MCF 10A (cell line): ENCODE results near the gene PIP4K2C. TPM values are rescaled to one million over a fixed set of nuclear protein-coding genes. Genes with fewer than 3 reads are reported as not detected.

Experiments used
- BruUV-seq: library from RNA; stranded (reverse); fragments of 400-500 nt; replicated peaks from 2 replicates; lab custom pipeline; 2021; lab: Mats Ljungman, UMichigan
- CTCF ChIA-PET: fragments of 300-600 bp; sonication (Branson Sonifier 250); formaldehyde crosslinking; extraction: SDS; loops from one replicate; lab custom pipeline; 2021; ENCODE audit warnings: antibody characterized with exemption, inconsistent platforms; lab: Yijun Ruan, JAX
- POLR2A ChIA-PET: fragments of 300-600, 350-650 bp; sonication (Branson Sonifier 250); formaldehyde crosslinking; extraction: SDS; loops from one replicate; lab custom pipeline; 2020; ENCODE audit warnings: antibody characterized with exemption, inconsistent platforms; lab: Yijun Ruan, JAX
- DNase-seq: peaks from one replicate; pipeline ENCODE4 v3.0.0-alpha.2; 2018; ENCODE audit not compliant: unreplicated experiment
- H3K27ac Mint-ChIP-seq: one replicate; pipeline ENCODE4 v1.8.0; 2022; ENCODE audit warnings: mild to moderate bottlenecking, low read depth, mixed read lengths; ENCODE audit not compliant: unreplicated experiment
- H3K27me3 Mint-ChIP-seq: one replicate; pipeline ENCODE4 v1.8.0; 2022; ENCODE audit warnings: mixed read lengths; ENCODE audit not compliant: insufficient read depth, unreplicated experiment
- H3K36me3 Mint-ChIP-seq: one replicate; pipeline ENCODE4 v1.8.0; 2022; ENCODE audit warnings: mild to moderate bottlenecking, moderate library complexity, mixed read lengths; ENCODE audit not compliant: insufficient read depth, unreplicated experiment
- H3K4me1 Mint-ChIP-seq: one replicate; pipeline ENCODE4 v1.8.0; 2022; ENCODE audit warnings: mixed read lengths; ENCODE audit not compliant: insufficient read depth, unreplicated experiment
- H3K4me3 Mint-ChIP-seq: one replicate; pipeline ENCODE4 v1.8.0; 2022; ENCODE audit warnings: mild to moderate bottlenecking, moderate library complexity, mixed read lengths; ENCODE audit not compliant: unreplicated experiment
- H3K9me3 Mint-ChIP-seq: one replicate; pipeline ENCODE4 v1.8.0; 2022; ENCODE audit warnings: mixed read lengths; ENCODE audit not compliant: unreplicated experiment
- CTCF ChIP-seq: fragments of 200-600 bp; IDR thresholded peaks from one replicate; pipeline ENCODE4 v1.8.0; 2022; ENCODE audit warnings: antibody characterized with exemption, mild to moderate bottlenecking; ENCODE audit not compliant: unreplicated experiment
- intact Hi-C: fragments of 100-400 bp; cut with micrococcal nuclease; formaldehyde crosslinking; loops from 2 replicates; pipeline ENCODE4 v1.14.1; 2022
- total RNA-seq: library from RNA; stranded (reverse); gene quantifications from 2 replicates; pipeline ENCODE4 v1.2.3, GENCODE V29; 2022

PIP4K2C gene
- total RNA-seq, 1 experiment from 2014 or later: 32.0 TPM

- CTCF ChIA-PET: interaction anchor here (0.7 to 1.6 kb wide), 4 partner anchors 9 to 29 kb away, joined by 3 to 8 read pairs (median 5); partner anchors contain the start of gene B4GALNT1
- Mint-ChIP-seq H3K27me3 (peaks cover 12% of the 10 kb centered on the region), H3K4me1 (no peaks in the 10 kb centered on the region), H3K36me3 (no peaks in the 10 kb centered on the region), H3K27ac (no peak overlapping the region), H3K4me3 (no peak overlapping the region), H3K9me3 (no peaks in the 10 kb centered on the region)
- POLR2A ChIA-PET: interaction anchor here (1.1 kb wide), 1 partner anchor 153 kb away, joined by 3 read pairs; no protein-coding TSS in a partner anchor
- no peak for DNase-seq
- intact Hi-C loops: no loop called here
- no peak for TF ChIP-seq CTCF
- BruUV-seq: no TSS peak
Measured at GRCh38 chr12:57611827-57612710, 21.1 kb downstream of the PIP4K2C start.

- Mint-ChIP-seq H3K27ac (no peak overlapping the region), H3K27me3 (peaks cover 12% of the 10 kb centered on the region), H3K4me3 (no peak overlapping the region), H3K9me3 (no peaks in the 10 kb centered on the region), H3K4me1 (no peaks in the 10 kb centered on the region), H3K36me3 (no peaks in the 10 kb centered on the region)
- TF ChIP-seq CTCF: no peak
- ChIA-PET CTCF (interaction anchor here (0.6 to 2.1 kb wide), 5 partner anchors 8 to 30 kb away, joined by 3 to 12 read pairs (median 3); no protein-coding TSS in a partner anchor), POLR2A (interaction anchor here (1.1 kb wide), 1 partner anchor 152 kb away, joined by 3 read pairs; no protein-coding TSS in a partner anchor)
- BruUV-seq: no TSS peak
- DNase-seq: no peak
- intact Hi-C loops: no loop called here
Measured at GRCh38 chr12:57612711-57613426, 21.9 kb downstream of the PIP4K2C start.

GRCh38 chr12:57613427-57614109, 22.6 kb downstream of the PIP4K2C start:
- Mint-ChIP-seq H3K4me3 (no peak overlapping the region), H3K9me3 (no peaks in the 10 kb centered on the region), H3K27ac (no peak overlapping the region), H3K27me3 (peaks cover 13% of the 10 kb centered on the region), H3K4me1 (no peaks in the 10 kb centered on the region), H3K36me3 (no peaks in the 10 kb centered on the region)
- ChIA-PET CTCF (interaction anchor here (0.6 to 2.1 kb wide), 4 partner anchors 11 to 31 kb away, joined by 3 to 12 read pairs (median 3); no protein-coding TSS in a partner anchor), POLR2A (no interaction called here)
- TF ChIP-seq CTCF: no peak
- DNase-seq: no peak
- BruUV-seq: no TSS peak
- intact Hi-C loops: no loop called here
